GM12875 (cell line): ENCODE results near the gene DAPK1.

Source experiments
- H3K4me3 ChIP-seq: one replicate; pipeline ENCODE4 v1.5.1; 2011; ENCODE audit warnings: low read depth, low read length, control low read depth
- CTCF ChIP-seq: IDR thresholded peaks from 2 replicates; pipeline ENCODE4 v1.5.1; 2011; ENCODE audit warnings: low read depth, mild to moderate bottlenecking, control low read depth, inconsistent platforms, low read length, moderate library complexity, borderline replicate concordance; ENCODE audit not compliant: insufficient read depth

Gene DAPK1

GRCh38 chr9:87681271-87682061 is 183.8 kb downstream of the DAPK1 start:
- H3K4me3 ChIP-seq = no peak overlapping the region
- TF ChIP-seq CTCF = no peak

- TF ChIP-seq CTCF = no peak
Measured at GRCh38 chr9:87682085-87682484, 184.4 kb downstream of the DAPK1 start.

GRCh38 chr9:87682618-87683017 is 185.0 kb downstream of the DAPK1 start:
- H3K4me3 ChIP-seq = no peak overlapping the region
- no peak for TF ChIP-seq CTCF

More at GRCh38 chr9:87682085-87682484, 184.4 kb downstream of the DAPK1 start:
- no peak overlapping the region for H3K4me3 ChIP-seq

- H3K4me3 ChIP-seq = no peak overlapping the region
- 0 out of 2 replicates have a peak, but pooled peaks have one; percentile 5 for TF ChIP-seq CTCF
Measured at GRCh38 chr9:87683751-87684626, 186.3 kb downstream of the DAPK1 start.

GRCh38 chr9:87684627-87685219 is 187.1 kb downstream of the DAPK1 start:
- TF ChIP-seq CTCF = peak; percentile 36; the same call in 1 of the 2 replicates
- H3K4me3 ChIP-seq = no peak overlapping the region

GRCh38 chr9:87685441-87685840 is 187.8 kb downstream of the DAPK1 start:
- no peak overlapping the region for H3K4me3 ChIP-seq
- TF ChIP-seq CTCF = no peak
